ENCODE measurements around the gene PGLYRP1. TPM values are rescaled to one million over a fixed set of nuclear protein-coding genes. Genes with fewer than 3 reads are reported as not detected.

Gene PGLYRP1
- polyA plus RNA-seq, 1 experiment, result not detected

GRCh38 chr19:45990113-45990728 is 32.6 kb downstream of the PGLYRP1 start:
- POLR2A ChIA-PET, result no interaction called here
- DNase-seq (ENCODE audit: low read depth, low spot score), result no peak
- no peaks in the 10 kb centered on the region; the same call in 1 of the 2 replicates for H3K9me3 ChIP-seq (ENCODE audit: control insufficient read depth, insufficient read depth, low read length)
- H3K27ac ChIP-seq (ENCODE audit: low read depth, low read length), result no peak overlapping the region
- CTCF ChIA-PET, result no interaction called here
- H3K4me3 ChIP-seq (ENCODE audit: low read depth, low read length), result no peak overlapping the region
- TF ChIP-seq CTCF (IDR thresholded peaks at IDR 0.05; ENCODE audit: low read depth, low read length), result no peak
- H3K27me3 ChIP-seq (ENCODE audit: control insufficient read depth, insufficient read depth, low read length), result peaks cover 15% of the 10 kb centered on the region

- POLR2A ChIA-PET, result no interaction called here
These were observed 37.5 kb downstream of the PGLYRP1 start for GRCh38 chr19:45985321-45985720.

GRCh38 chr19:45981350-45981749 is 41.5 kb downstream of the PGLYRP1 start:
- Histone ChIP-seq H3K9me3 (ENCODE audit: control insufficient read depth, insufficient read depth, low read length) (no peaks in the 10 kb centered on the region), H3K4me3 (ENCODE audit: low read depth, low read length) (no peak overlapping the region), H3K27ac (ENCODE audit: low read depth, low read length) (no peak overlapping the region), H3K27me3 (ENCODE audit: control insufficient read depth, insufficient read depth, low read length) (peaks cover 9% of the 10 kb centered on the region)
- TF ChIP-seq CTCF (IDR thresholded peaks at IDR 0.05; ENCODE audit: low read depth, low read length), result no peak
- CTCF ChIA-PET, result interaction anchor here (0.6 kb wide), 1 partner anchor 562 kb away, joined by 4 read pairs; no protein-coding TSS in a partner anchor
- POLR2A ChIA-PET, result no interaction called here
- DNase-seq (ENCODE audit: low read depth, low spot score), result no peak

More at GRCh38 chr19:45985321-45985720, 37.5 kb downstream of the PGLYRP1 start:
- DNase-seq (ENCODE audit: low read depth, low spot score), result no peak
- Histone ChIP-seq H3K4me3 (ENCODE audit: low read depth, low read length) (no peak overlapping the region), H3K27me3 (ENCODE audit: control insufficient read depth, insufficient read depth, low read length) (peaks cover 16% of the 10 kb centered on the region), H3K9me3 (ENCODE audit: control insufficient read depth, insufficient read depth, low read length) (no peaks in the 10 kb centered on the region), H3K27ac (ENCODE audit: low read depth, low read length) (no peak overlapping the region)
- CTCF ChIA-PET, result no interaction called here
- TF ChIP-seq CTCF (IDR thresholded peaks at IDR 0.05; ENCODE audit: low read depth, low read length), result no peak

GRCh38 chr19:45978156-45978555 is 44.7 kb downstream of the PGLYRP1 start:
- Histone ChIP-seq H3K27ac (ENCODE audit: low read depth, low read length) (no peak overlapping the region), H3K27me3 (ENCODE audit: control insufficient read depth, insufficient read depth, low read length) (peaks cover 24% of the 10 kb centered on the region), H3K9me3 (ENCODE audit: control insufficient read depth, insufficient read depth, low read length) (peaks cover 6% of the 10 kb centered on the region; the same call in 1 of the 2 replicates), H3K4me3 (ENCODE audit: low read depth, low read length) (no peak overlapping the region)
- CTCF ChIA-PET, result no interaction called here
- POLR2A ChIA-PET, result no interaction called here
- TF ChIP-seq CTCF (IDR thresholded peaks at IDR 0.05; ENCODE audit: low read depth, low read length), result no peak
- DNase-seq (ENCODE audit: low read depth, low spot score), result no peak

GRCh38 chr19:45976178-45976577 is 46.7 kb downstream of the PGLYRP1 start:
- no peak overlapping the region for H3K4me3 ChIP-seq (ENCODE audit: low read depth, low read length)
- peaks cover 6% of the 10 kb centered on the region; the same call in 1 of the 2 replicates for H3K9me3 ChIP-seq (ENCODE audit: control insufficient read depth, insufficient read depth, low read length)
- TF ChIP-seq CTCF (IDR thresholded peaks at IDR 0.05; ENCODE audit: low read depth, low read length), result no peak
- H3K27me3 ChIP-seq (ENCODE audit: control insufficient read depth, insufficient read depth, low read length), result peaks cover 43% of the 10 kb centered on the region
- no peak overlapping the region for H3K27ac ChIP-seq (ENCODE audit: low read depth, low read length)
- ChIA-PET CTCF (no interaction called here), POLR2A (no interaction called here)
- DNase-seq (ENCODE audit: low read depth, low spot score), result no peak
